Measurements from ENCODE around the gene NFAM1.

The NFAM1 gene

GRCh38 chr22:42358643-42359558 lies 73.3 kb downstream of the NFAM1 start:
- no peak for DNase-seq (ENCODE audit: low read depth in 2 of 2)

GRCh38 chr22:42357634-42358296 lies 74.4 kb downstream of the NFAM1 start:
- DNase-seq (ENCODE audit: low read depth in 2 of 2), result no peak

- DNase-seq (ENCODE audit: low read depth in 2 of 2), result no peak
Measured at GRCh38 chr22:42357221-42357620, 75.0 kb downstream of the NFAM1 start.

- DNase-seq (ENCODE audit: low read depth in 2 of 2), result no peak
Measured at GRCh38 chr22:42356533-42356932, 75.7 kb downstream of the NFAM1 start.

- no peak for DNase-seq (ENCODE audit: low read depth in 2 of 2)
Measured at GRCh38 chr22:42353883-42354727, 78.1 kb downstream of the NFAM1 start.

- DNase-seq (ENCODE audit: low read depth in 2 of 2), result no peak
Measured at GRCh38 chr22:42350373-42350772, 81.8 kb downstream of the NFAM1 start.

- no peak for DNase-seq (ENCODE audit: low read depth in 2 of 2)
Measured at GRCh38 chr22:42347281-42347824, 84.8 kb downstream of the NFAM1 start.

GRCh38 chr22:42346722-42347121 lies 85.5 kb downstream of the NFAM1 start:
- no peak for DNase-seq (ENCODE audit: low read depth in 2 of 2)

GRCh38 chr22:42345458-42345857 lies 86.7 kb downstream of the NFAM1 start:
- no peak for DNase-seq (ENCODE audit: low read depth in 2 of 2)

GRCh38 chr22:42344361-42344905 lies 87.8 kb downstream of the NFAM1 start:
- DNase-seq (ENCODE audit: low read depth in 2 of 2), result no peak

GRCh38 chr22:42343531-42344081 lies 88.6 kb downstream of the NFAM1 start:
- DNase-seq (ENCODE audit: low read depth in 2 of 2), result no peak

GRCh38 chr22:42343121-42343454 lies 89.1 kb downstream of the NFAM1 start:
- DNase-seq (ENCODE audit: low read depth in 2 of 2), result no peak

GRCh38 chr22:42342426-42343120 lies 89.6 kb downstream of the NFAM1 start:
- DNase-seq (ENCODE audit: low read depth in 2 of 2), result no peak

- DNase-seq (ENCODE audit: low read depth in 2 of 2), result no peak
Measured at GRCh38 chr22:42341779-42342178, 90.4 kb downstream of the NFAM1 start.

GRCh38 chr22:42340829-42341383 lies 91.3 kb downstream of the NFAM1 start:
- DNase-seq (ENCODE audit: low read depth in 2 of 2), result no peak

GRCh38 chr22:42340150-42340549 lies 92.1 kb downstream of the NFAM1 start:
- DNase-seq (ENCODE audit: low read depth in 2 of 2), result no peak

- no peak for DNase-seq (ENCODE audit: low read depth in 2 of 2)
Measured at GRCh38 chr22:42338479-42338878, 93.7 kb downstream of the NFAM1 start.

- no peak for DNase-seq (ENCODE audit: low read depth in 2 of 2)
Measured at GRCh38 chr22:42337356-42337755, 94.8 kb downstream of the NFAM1 start.

- DNase-seq (ENCODE audit: low read depth in 2 of 2), result no peak
Measured at GRCh38 chr22:42336527-42337227, 95.5 kb downstream of the NFAM1 start.

- no peak for DNase-seq (ENCODE audit: low read depth in 2 of 2)
Measured at GRCh38 chr22:42335839-42336378, 96.3 kb downstream of the NFAM1 start.
